ENCODE measurements around the gene PDZD2.
"Not testable (repeated sequence)": the region's sequence is repeated elsewhere in the genome, so short reads cannot be mapped to it uniquely, and the experiment has no call there.

Gene PDZD2

DNA sequence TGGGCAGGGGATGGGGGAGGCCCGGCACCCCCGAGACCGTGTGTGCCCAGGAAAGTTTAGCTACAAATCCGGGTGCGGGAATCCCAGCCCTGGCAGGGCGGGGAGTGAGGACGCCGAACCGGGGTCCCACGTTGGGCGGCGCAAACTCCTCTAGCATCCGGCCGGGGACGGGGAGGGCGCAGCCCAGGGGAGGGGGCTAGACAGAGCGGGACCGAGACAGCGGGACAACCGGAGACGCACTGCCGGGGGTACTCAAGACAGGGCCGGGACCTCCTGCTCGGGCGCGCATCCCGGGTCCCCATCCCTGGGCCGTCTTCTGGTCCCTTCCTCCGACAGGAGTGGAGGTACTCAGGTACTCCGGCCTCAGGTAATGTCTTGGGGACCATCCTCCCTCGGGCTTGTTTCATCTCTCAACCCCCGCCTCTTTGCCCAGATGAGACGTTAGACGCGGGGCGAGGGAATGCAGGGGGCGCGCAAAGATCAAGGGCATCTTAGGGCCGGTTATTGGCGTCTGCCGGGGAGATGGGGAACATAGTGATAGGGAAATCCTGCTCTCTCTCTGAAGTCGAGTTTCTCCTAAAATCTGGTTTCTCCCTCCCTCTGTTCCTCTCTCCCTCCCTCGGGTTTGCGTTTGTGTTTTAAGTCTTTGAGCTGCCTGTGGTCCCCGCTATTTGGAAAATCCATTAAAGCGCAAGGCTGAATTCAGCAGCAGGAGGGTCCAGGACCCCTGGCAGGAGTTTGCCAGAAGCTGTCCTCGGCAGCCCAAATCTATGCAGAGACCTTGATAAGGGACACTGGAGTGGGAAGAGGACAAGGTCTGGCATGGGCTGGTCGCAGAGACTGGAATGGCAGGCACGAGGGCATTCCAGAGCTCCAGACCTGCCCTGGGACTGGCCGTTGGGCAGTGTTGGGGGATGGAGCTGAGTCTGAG is 815 bp downstream of the PDZD2 start:
- DNase-seq, result no peak

- DNase-seq, result no peak
These were observed 1.6 kb downstream of the PDZD2 start for GRCh38 chr5:31640573-31640972.

- DNase-seq, result no peak
These were observed 2.1 kb downstream of the PDZD2 start for GRCh38 chr5:31641059-31641458.

DNA sequence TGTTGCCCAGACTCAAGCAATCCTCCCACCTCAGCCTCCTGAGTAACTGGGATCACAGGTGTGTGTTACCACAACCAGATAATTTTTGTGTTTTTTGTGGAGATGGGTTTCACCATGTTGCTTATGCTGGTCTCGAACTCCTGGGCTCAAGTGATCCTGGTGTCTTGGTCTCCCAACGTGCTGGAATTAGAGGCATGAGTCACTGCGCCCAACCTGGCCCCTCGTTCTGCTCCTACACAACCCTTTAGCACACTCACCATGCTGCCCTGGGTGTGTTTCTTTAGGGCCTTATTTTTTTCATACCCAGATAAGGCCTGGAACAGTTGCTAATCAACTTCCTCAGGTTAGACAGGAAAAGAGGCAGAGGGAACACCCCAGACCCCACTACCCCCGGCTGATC is 2.6 kb downstream of the PDZD2 start:
- DNase-seq, result no peak

- DNase-seq, result no peak
These were observed 6.6 kb downstream of the PDZD2 start for GRCh38 chr5:31645420-31646081.

DNA sequence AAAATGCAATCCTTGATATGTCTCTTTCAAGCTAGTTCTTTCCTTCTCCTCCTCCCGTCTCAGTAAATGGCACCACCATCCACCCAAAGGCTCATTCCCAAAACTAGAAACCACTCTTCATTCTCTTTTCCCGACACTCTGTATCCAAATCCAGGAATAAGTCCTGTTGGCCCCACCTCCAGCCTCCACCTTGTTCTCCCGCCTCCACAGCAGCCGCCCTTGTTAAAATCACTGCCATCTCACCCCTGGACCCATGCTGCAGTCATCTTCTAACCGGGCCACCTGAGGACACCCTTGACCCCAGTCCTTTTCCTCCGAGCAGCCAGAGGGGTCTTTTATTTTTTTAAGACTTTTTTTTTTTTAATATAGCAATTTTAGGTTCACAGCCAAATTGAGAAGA is 9.4 kb downstream of the PDZD2 start:
- DNase-seq, result no peak

DNA sequence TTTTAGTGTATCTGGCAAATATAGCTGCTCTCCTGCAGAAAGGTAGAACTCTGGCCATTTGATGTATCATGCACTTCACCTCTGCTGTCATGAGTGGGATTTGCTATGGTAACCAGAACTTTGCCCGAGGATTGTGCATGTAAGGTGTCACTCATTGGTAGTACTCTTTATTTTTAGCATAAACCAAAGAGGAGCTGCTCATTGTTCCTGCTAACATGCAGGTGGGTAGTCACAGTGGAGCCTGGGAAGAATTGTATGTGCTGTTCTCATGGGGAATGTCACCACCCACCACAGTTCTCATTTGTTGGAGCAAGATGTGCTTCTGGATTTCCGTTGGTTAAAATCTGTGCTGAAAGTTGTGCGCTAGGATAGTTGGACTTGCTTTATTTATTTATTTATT is 12.3 kb downstream of the PDZD2 start:
- no peak for DNase-seq

GRCh38 chr5:31655491-31655890 is 16.6 kb downstream of the PDZD2 start:
- DNase-seq, result no peak

GRCh38 chr5:31656806-31657205 is 17.9 kb downstream of the PDZD2 start:
- no peak for DNase-seq

DNA sequence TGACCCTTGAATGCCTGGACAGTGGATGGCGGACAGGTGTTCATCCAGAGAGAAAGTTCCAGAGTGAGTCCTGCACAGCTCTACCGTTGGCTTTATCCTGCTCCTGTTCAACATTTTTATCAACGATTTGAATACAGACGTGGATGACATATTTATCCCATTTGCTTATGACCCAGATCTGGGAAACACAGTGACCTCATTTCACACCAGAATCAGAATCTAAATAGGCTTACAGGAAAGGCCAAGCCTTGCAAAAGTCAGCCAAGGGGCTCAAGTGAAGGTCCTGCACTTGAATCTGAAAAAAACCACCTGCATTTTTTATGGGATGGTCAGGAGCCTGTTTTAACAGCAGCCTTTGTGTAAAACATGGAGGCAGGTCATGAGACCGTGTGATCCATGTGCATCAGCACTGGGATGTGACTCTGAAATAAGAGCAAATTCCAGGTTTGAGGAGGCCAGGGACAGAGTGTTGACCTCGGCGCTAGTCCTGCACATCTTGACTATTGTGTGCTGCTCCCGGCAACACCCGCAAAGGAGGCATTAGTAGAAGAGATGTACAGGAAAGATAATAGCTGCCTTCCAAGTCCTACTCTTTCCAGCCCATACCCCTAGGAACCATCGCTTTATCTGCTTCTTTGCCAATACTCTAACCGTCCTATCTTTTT is 18.5 kb downstream of the PDZD2 start:
- DNase-seq, result no peak

DNA sequence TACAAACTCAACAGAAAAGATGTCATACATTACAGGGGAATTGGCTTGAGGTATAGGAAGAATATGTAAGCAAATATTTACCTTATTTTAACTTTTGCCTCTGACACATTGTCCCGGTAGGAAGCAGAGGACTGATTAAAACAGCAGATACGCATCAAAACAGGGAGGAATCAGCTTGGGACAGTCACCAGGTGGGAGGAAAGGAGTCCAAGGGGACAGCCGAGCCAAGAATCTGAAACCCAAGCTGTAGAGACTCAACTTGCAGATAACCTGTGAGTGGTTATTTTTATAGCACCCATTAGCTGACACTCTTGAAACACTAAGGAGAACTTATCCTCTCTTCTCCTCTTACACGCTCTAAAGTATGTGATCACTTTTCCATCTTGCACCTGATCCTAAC is 22.3 kb downstream of the PDZD2 start:
- no peak for DNase-seq

DNA sequence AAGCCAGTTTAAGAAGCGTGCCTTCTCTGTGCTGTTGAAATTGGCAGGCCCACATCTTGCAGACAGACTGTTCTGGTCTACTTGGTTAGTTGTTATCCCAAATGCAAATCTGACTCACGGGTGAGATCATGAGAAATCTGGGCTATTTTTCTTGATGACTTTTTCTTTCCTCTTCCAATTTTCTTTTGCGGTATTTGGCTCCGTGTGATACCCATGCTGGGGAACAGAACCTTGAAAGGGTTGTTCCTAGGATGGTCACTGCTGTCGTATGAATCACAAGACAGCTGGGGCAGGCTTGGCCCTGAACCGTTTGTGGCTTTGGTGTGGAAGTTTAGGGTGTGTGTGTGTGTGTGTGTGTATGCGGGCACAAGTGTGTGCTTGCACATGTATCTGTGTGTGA is 24.6 kb downstream of the PDZD2 start:
- DNase-seq, result no peak

GRCh38 chr5:31664566-31664965 is 25.6 kb downstream of the PDZD2 start:
- no peak for DNase-seq

DNA sequence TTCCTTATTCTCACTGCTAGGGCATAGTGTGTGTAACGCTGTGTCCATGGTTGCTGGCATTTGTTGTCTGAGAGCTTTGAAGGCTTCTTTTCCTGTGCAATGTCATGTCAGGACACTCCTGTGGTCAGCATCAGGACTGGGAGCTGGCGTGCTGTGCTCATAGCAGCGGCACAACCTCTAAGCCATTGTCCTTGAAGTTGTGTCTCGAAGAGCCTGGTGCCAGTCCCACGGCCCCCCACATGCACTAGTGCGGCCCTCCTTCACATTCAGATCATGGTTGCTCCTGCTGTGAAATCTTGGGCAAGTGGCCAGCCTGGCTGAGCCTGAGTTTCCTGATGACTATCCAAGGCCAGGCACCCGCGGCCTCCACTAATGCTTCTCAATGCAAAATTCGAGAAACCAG is 32.4 kb downstream of the PDZD2 start:
- DNase-seq, result no peak

DNA sequence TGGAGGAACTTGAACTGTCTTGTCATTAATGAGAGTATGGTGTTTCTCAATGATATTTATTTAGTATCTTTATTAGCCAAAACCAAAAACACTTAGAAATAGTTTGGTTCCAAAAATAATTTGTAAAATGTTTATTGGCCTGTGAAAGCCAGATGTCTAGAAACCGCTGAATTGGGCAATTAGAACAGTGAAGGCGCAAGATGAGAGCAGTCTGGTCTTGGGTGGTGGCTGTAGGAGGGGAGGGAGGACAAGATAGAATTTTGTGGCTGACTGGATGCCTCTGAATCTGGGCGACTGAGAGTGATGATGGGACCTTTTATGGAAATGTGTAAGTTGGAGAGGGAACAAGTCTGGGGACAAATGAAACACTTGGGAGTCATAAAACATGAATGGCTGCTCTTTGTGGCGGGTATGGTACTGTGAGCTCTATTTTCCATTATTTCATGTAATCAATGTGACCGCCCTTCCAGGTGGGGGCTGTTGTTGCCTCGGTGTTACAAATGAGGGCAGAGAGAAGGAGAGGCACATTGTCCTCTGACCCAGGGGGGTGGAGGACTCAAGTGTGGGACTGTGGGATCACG is 35.5 kb downstream of the PDZD2 start:
- DNase-seq, result no peak

DNA sequence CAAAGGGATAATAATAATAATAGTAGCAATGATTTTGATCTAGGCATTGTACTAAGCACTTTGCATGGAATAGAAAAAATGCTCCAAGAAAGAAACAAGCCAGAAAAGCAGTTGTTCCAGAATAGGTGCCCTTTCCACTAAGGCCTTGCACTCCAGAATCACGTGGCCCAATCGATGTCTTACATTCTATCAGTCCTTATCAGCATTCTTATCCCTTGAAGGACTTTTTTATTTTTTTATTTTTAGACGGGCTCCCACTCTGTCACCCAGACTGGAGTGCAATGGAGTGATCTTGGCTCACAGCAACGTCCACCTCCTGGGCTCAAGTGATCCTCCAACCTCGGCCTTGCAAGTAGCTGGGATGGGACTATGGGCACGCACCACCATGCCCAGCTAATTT is 36.5 kb downstream of the PDZD2 start:
- no peak for DNase-seq

- no peak for DNase-seq
These were observed 39.2 kb downstream of the PDZD2 start for GRCh38 chr5:31678180-31678579.

GRCh38 chr5:31680528-31680927 is 41.6 kb downstream of the PDZD2 start:
- no peak for DNase-seq

DNA sequence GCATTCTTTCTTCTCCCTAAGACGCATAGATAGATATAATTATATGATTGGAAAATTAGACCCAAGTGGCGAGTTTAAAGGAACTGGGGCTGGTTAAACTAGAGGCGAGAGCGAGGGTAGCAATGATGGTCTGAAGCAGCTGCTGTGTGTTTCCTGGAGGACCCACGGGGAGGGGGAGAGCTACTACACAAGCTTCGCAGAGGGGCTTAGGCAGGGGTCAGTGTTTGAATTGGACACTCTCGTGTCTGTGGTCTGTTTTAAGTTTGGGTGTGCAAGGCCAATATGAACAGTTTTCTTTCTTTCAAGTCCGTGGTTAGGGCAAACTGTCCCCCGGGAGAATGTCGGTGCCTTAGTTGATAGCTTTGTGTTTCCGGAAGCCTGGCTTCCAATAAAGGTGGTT is 43.1 kb downstream of the PDZD2 start:
- DNase-seq, result no peak

DNA sequence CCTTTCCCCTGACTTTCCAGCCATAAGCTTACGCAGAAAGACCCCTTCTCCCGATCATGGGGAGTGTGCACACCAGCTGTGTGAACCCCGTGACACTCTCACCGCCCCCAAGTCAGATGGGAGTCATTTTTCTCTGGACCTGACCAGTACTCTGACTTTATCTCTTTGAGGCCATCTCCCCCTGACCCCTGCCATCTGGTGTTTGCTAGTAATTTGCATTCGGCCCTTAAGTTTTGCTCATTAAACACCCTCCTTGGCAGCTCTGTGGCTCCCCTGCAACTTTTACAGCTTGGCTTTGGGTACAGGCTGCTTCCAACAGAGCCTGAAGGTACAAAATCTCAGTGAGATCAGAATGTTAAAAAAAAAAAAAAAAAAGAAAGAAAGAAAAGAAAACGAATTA is 43.9 kb downstream of the PDZD2 start:
- no peak for DNase-seq

GRCh38 chr5:31688515-31689092 is 49.7 kb downstream of the PDZD2 start:
- no peak for DNase-seq

DNA sequence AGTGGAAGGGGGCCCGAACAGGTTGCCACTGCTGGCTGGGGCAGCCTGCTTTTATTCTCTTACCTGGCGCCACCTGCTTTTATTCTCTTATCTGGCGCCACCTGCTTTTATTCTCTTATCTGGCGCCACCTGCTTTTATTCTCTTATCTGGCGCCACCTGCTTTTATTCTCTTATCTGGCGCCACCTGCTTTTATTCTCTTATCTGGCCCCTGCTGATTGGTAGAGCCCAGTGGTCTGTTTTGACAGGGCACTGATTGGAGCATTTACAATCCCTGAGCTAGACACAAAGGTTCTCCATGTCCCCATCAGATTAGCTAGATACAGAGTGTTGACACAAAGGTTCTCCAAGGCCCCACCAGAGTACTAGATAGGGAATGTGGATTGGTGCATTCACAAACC is 52.5 kb downstream of the PDZD2 start:
- not testable (repeated sequence) for DNase-seq

DNA sequence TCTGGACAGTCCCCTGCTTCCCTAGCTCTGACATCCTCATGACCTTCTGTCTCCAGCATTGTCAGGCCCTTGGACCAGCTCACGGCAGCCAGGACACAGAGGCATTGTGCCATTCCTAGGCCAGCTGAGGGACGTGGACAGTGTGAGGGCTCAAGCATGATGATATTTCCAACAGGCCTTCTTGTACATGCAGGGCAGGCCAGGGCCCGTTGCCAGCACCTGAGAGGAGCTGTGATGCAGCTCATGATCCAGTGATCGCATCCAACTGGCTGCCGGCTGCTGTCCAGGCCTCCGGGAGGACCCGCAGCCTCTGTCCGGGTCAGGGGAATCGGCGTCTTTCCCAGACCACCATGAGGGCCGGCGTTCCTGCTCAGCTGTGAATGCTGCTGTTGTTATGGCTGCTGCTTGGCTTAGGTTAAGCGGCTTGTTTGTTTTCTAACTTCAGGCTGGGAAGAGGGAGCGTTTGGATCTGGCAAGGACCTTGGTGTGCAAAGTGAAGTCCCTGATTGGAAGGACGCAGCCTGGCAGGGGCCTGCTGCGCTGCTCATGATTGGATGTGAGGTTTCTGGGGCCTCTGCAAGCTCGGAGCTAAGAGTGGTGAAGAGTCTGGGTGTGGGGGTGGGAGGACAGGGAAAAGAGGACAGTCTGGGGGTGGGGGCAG is 53.8 kb downstream of the PDZD2 start:
- no peak for DNase-seq

Data from CD4-positive, alpha-beta T cell treated with Interleukin-12 subunit alpha and Interleukin-12 subunit beta, for 1 hour (primary cell).